Measurements from ENCODE around the gene ZSCAN5C.
A peak's percentile ranks its signal among the peaks of the same experiment; 100 is the strongest.
"Not testable (repeated sequence)": the region's sequence is repeated elsewhere in the genome, so short reads cannot be mapped to it uniquely, and the experiment has no call there.

The ZSCAN5C gene

DNA sequence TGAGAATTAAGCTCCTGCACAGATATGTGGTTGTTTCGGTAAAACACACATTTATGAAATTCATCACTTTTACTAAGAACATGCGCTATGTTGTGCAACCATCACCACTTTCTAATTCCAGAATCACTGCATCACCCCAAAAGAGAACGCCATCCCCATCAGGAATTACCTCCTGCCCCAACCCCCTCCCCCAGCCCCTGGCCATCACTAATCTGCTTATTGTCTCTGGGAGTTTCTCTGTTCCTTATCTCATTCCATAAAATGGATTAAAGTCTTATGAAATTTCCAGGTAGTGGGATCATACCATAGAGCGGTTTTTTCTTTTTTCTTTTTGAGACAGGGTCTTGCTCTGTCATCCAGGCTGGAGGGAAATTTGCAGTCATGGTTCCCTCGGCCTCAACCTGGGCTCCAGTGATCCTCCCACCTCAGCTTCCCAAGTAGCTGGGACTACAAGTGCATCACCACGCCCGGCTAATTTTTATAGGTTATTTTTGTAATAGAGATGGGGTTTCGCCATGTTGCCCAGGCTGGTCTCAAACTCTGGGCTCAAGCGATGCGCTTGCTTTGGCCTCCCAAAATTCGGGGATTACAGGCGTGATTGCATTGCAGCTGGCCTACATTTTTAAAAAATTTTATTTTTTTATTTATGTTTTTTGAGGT lies 8.0 kb upstream of the ZSCAN5C start:
- DNase-seq (ENCODE audit: low spot score): no peak

DNA sequence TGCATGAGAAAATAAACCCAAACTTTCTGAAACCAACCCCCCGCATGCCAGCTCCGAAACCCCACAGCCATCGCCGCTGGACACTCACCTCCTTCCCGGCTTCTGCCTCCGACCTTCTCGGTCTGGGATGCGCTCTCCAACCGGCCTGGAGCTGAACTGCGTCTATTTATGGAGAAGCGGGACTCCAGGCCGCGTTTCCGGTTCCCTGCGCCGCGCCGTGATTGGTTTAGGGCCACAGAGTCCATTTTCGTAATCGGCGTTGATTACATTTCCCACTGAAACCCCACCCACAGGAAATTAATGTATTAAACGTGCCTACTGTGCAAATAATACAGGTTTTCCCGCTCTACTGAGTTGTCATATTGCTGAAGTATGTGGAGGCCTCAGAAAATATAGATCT lies 4.4 kb upstream of the ZSCAN5C start, which contains the start of gene ZSCAN5B:
Gene ZSCAN5B, minus strand, starts transcription at position 138 of the 400 bp plus-strand sequence. CDS start 4,731 bp downstream, outside the sequence.
- not testable (repeated sequence) for DNase-seq (ENCODE audit: low spot score)

DNA sequence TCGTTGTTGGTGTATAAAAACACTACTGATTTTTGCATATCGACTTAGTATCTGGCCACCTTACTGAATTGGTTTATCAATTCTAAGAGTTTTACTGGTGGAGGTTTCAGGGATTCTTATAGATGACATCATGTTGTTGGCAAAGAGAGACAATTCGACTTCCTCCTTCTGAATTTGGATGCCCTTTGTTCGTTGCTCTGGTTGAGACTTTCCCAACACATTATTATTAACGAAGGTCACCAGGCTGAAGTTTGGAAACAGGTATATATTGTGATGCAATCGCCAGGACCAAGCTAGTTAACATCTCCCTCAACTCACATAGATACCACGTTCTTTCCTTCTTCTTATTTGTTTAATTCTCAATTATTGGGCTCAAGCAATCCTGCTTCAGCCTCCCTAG lies 2.4 kb upstream of the ZSCAN5C start:
- no peak for DNase-seq (ENCODE audit: low spot score)

DNA sequence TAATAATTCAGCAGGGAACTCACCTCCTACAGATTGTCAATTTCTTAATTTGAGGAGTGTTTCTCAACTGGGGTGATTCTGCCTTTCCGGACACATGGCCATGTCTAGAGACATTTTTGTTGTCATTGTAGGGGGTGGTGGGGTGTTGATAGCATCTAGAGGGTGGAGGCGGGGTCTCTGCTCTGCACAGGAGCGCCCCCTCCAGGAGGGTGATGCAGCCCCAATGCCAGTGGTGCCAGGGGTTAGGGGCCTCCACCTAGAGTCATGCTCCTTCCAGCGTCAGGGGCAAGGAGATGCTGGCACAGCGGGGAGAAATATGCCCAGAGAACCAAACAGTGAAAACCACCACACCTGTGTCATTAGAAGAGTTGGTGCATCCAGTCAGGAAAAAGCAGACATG lies 5.5 kb downstream of the ZSCAN5C start:
- DNase-seq (ENCODE audit: low spot score): not testable (repeated sequence)

DNA sequence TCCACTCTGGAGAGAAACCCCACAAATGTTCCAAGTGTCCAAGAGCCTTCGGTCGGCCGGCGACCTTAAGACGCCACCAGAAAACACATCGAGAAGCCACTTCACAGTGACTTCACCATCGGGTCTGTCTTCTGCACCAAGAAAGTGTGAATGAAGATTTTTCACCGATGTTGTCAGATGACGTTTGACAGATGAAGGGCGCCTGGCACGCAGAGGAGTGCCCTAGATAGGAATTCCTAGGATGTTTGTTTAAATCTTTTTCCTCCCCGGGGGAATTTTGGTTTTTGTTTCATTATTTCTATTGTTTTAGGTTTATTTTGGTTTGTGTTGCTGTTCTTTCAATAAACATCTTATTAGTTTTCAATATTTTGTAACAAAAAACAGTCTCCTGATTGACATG lies 7.0 kb downstream of the ZSCAN5C start:
- no peak for DNase-seq (ENCODE audit: low spot score)

DNA sequence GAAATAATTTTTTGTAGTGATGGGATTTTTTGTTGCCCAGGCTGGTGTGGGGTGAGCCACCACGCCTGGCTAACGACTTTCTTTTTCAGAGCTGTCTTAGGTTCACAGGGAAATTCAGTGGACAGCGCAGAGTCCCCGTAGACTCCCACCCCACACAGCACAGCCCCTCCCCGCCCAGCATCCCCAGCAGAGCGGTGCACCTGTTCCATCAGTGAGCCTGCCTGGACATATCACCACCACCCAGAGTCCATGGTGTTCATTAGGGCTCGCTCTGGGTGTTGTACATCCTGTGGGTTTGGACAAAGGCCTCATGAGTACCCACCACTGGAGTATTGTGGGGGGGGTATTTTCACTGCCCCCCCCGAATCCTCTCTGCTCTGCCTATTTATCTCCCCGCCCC lies 8.0 kb downstream of the ZSCAN5C start:
- DNase-seq (ENCODE audit: low spot score): not testable (repeated sequence)

DNA sequence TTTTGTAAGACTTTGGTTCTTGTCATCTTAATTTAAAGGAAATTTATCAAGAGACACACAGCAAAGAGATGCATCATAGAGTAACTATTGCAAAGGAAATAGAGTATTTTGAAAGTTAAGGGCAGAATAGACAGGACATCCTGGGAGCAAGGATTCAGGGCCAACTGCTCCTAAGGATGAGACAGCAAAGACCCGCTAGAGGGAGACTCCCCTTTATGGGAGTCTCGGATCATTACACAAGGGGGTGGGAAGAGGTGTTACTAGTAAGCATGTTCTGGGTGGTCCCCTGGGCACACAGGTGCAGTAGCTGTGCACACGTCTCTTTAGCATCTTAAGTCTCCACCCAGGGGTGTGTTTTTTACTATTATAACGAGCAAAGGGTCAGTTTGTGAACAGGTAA lies 9.6 kb downstream of the ZSCAN5C start:
- DNase-seq (ENCODE audit: low spot score): no peak

DNA sequence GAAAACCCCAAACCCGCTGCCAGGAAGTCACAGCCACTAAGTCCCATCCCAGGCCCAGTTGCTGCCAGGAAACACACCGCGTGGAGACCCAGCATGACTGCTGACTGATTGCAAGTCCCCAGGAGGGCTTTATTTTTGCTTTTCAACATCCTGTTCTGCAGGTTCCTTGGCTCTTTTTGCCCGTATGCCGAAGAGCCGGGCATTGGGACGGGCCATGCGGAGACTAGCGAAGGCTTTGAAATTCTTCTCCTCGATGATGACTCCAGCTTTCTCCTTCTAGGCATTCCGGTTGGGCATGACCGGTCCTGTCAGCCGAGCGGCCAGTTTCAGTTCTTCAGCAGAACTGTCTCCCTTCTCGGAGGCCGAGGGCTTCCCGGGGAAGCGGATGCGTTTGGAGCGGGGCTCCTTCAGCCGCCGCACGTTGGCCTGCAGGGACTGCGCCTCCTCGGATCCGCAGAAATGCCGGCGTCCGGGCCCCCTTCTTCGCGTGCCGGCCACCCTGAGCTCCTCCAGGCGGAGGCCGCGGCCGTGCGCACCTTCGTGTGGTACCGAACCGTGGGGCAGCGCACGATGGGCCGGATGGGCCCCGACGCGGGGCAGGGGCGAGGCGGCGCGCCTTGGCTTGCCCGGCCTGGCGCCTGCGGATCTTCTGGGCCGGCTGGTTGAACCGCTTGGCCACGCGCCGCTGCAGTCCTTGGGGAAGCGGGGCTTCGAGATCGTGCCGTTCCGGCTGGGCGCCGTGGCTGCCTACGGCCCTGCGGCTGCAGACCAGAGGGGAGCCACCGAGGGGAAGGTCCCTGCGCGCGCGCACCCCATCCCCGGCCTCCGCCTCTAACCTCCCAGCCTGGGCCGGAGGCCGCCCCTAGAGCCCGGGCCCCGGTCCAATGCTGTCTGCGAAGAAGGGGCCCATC lies 15.2 kb downstream of the ZSCAN5C start:
- no peak for DNase-seq (ENCODE audit: low spot score)

DNA sequence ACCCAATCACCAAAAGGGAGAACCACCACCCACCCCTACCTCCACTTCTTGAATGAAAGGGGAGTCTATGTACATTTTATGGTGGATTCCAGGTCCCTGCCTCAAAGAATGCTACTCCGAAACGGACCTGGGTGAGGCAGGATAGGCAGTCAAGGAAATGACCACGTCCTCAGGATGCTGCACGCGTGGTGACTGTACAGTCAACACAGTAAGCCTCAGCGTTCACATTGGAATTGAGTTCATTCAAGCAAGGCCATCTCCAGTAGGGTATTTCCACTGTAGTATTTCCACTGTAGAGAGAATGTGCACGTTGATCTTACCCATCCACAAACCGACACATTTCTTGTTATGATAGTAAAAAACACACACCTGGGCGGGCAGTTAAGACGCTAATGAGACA lies 16.9 kb downstream of the ZSCAN5C start:
- no peak for DNase-seq (ENCODE audit: low spot score)

DNA sequence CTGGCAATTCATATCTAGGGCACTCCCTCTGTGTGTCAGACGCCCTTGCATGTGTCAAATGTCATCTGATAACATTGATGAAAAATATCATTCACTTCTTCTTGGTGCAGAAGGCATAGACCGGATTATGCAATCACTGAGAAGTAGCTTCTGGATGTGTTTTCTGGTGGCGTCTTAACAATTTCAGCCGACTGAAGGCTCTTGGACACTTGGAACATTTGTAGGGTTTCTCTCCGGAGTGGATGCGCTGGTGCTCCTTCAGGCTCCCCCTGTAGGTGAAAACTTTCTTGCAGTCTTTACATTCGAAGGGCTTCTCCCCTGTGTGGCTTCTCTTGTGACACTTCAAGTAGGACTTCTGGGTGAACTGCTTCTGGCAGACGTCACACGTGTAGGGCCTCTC lies 19.4 kb downstream of the ZSCAN5C start:
- not testable (repeated sequence) for DNase-seq (ENCODE audit: low spot score)

DNA sequence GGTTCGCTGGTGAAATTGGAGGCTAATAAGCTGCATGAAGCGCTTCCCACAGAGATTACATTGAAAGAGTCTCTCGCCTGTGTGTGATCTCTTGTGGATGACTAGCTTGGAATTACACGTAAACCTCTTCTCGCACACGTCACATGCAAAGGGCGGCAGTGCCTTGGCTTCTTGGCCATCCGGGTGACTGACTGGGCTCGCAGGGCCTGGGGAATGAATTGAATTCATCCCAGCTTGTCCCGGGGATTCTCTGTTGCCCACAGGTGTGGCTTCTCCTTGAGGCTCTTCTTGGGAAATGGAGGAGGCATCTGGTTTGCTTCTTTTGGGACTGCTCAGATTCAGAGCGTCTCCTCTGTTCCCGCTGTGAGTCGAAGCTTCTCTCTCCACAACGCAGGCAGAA lies 19.8 kb downstream of the ZSCAN5C start:
- no peak for DNase-seq (ENCODE audit: low spot score)

DNA sequence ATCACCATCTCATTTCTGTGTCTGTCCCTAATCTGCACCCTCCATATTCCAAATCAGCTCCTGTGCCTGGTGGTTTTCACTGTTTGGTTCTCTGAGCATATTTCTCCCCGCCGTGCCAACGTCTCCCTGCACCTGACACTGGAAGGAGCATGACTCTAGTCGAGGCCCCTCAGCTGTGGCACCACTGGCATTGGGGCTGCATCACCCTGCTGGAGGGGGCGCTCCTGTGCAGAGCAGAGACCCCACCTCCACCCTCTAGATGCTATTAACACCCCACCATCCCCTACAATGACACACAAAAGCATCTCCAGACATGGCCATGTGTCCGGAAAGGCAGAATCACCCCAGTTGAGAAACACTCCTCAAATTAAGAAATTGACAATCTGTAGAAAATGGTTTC lies 20.8 kb downstream of the ZSCAN5C start:
- no peak for DNase-seq (ENCODE audit: low spot score)

DNA sequence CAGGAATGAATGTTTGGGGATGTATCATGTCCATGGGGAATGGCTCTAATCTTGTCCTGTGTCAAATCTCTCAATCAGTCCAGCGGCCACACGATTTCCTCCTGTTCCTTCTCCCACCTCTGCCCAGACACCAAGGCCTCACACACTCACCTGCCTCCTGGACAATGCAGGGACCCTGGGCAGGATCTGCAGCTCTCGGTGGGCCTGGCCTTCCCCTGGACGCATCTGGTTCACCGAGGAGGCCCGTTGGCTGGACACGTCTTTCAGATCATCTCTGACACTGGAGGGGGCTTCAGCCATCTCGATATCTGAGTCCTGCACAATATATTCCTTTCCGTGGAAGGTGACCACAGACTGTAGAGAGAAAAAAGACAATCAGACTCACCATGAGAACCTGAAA lies 21.4 kb downstream of the ZSCAN5C start:
- DNase-seq (ENCODE audit: low spot score): no peak

DNA sequence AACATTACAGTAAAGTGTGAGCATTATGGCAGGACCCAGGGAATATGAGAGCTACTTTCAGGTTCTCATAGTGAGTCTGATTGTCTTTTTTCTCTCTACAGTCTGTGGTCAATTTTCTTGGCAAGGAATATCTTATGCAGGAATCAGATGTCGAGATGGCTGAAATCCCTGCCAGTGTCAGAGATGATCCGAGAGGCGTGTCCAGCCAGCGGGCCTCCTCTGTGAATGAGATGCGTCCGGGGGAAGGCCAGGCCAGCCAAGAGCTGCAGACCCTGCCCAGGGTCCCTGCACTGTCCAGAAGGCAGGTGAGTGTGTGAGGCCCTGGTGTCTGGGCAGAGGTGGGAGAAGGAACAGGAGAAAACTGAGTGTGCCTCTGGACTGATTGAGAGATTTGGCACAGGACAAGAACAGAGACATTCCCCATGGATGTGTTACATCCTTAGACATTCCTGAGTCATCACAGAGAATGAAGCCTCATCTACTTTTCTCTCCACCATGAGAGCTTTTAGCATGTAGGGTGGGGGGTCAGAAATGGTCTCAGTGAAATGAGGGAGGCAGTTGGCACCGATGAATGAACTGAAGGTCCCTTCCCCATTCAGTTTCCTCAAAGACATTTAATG lies 43.2 kb downstream of the ZSCAN5C start:
- no peak for DNase-seq (ENCODE audit: low spot score)

DNA sequence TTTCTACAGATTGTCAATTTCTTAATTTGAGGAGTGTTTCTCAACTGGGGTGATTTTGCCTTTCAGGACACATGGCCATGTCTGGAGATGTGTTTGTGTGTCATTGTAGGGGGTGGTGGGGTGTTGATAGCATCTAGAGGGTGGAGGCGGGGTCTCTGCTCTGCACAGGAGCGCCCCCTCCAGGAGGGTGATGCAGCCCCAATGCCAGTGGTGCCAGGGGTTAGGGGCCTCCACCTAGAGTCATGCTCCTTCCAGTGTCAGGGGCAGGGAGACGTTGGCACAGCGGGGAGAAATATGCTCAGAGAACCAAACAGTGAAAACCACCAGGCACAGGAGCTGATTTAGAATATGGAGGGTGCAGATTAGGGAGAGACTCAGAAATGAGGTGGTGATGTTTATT lies 43.7 kb downstream of the ZSCAN5C start:
- not testable (repeated sequence) for DNase-seq (ENCODE audit: low spot score)

DNA sequence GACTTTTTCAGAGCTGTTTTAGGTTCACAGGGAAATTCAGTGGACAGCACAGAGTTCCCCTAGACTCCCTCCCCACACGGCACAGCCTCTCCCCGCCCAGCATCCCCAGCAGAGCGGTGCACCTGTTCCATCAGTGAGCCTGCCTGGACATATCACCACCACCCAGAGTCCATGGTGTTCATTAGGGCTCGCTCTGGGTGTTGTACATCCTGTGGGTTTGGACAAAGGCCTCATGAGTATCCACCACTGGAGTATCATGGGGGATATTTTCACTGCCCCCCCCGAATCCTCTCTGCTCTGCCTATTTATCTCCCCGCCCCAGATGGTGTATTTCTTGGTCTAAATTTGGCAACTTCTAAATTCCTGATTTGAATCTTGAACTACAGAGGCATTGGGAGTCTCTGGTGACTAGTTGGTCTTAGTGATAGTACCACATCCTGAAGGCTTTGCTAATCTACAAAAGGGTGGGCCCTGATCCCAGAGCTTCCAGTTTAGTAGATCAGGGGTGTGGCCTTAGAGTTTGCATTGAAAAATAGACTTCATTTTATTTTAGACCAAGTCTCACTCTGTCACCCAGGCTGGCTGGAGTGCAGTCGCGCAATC lies 46.8 kb downstream of the ZSCAN5C start:
- DNase-seq (ENCODE audit: low spot score): peak; percentile 62

DNA sequence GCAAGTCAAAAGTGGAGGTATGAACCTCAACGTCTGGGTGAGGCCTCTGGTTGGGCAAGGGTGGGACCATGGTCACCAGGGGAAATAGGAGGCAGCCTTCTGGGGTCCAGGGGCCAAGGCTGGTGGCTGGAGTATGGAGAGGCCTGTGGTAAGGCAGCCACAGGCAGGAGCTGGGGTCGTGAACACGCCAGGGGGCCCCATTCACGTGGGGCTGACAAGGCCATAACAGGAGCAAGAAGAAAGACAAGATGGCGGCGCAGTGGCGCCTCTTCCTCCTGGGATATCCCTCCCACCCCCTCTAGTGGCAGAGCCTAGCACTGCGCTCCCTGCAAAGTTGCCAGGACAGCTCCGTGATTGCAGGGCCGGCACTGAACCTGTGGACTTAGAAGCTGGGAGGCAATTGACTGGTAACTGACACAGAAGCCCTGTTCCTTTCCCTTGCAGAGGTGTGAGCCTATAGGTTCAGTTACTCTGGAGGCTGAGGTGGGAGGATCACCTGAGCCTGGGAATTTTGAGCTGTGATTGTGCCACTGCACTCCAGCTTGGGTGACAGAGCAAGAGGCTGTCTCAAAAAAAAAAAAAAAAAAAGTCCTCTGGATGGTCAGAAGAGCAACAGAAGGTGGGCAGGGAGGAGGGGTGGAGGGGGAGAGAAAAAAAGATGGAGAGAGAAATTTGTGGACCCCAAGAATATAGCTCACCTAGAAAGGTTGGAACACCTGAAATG lies 50.8 kb downstream of the ZSCAN5C start:
- DNase-seq (ENCODE audit: low spot score): peak; percentile 74

DNA sequence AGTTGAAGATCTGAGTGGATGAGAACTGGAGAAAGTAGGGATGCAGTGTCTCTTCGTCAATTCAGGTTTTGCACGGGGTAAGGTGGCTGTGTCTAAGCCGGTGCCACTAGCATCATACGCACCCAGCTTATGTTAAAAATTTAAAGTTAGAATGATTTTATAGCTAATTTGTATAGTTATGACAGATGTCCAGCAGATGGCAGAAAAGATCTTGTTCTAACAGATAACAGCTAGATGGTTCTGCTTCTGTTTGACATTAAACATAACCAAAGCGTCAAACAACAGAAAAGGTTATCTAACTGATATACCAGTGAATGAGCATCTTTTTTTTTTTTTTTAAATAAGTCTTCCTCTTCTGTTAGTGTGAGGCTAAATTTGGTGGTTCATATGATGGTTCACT lies 51.7 kb downstream of the ZSCAN5C start:
- peak; percentile 70 for DNase-seq (ENCODE audit: low spot score)

DNA sequence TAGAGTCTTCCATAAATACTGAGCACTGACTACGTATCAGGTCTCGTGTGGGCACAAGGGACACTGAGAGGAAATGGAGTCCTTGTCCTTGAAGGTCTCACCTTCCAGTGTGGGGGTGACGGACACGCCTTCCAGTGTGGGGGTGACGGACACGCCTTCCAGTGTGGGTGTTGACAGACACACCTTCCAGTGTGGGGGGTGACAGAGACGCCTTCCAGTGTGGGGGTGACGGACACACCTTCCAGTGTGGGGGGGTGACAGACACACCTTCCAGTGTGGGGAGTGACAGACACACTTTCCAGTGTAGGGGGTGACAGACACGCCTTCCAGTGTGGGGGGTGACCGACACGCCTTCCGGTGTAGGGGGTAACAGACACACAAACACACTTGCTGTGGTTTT lies 56.2 kb downstream of the ZSCAN5C start:
- DNase-seq (ENCODE audit: low spot score): no peak

Data from hematopoietic multipotent progenitor cell treated with erythropoietin and hydrocortisone succinate and interleukin-3 and kit ligand, for 15 days (in vitro differentiated cells).